GM21619 (cell line): ENCODE results near the gene SCUBE2.
"Not testable (repeated sequence)": the region's sequence is repeated elsewhere in the genome, so short reads cannot be mapped to it uniquely, and the experiment has no call there.

Source experiments
- ATAC-seq: cut with Tn5 transposase; IDR thresholded peaks from one replicate; pipeline ENCODE4 v1.9.1; 2021; ENCODE audit not compliant: unreplicated experiment

SCUBE2 gene

GRCh38 chr11:9109858-9110731, 18.7 kb upstream of the SCUBE2 start:
- ATAC-seq, result no peak

DNA sequence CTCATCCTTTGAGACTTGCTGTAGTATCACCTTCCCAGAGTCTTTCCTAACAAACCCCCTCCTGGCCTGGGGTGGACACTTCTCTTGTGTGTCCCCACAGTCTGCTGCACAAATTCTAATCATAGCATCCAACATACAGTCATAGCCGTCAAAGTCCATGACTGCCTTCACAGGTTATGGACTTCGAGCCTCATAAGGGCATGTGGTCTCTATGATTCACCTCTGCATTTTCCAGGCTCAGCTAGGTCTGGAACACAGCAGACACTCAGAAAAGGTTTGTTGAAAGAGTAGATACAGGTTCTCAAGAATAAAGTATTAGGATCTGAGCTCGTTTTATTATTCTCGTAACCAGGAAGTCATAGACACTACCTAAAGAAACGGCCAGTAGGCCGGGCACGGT, 13.2 kb upstream of the SCUBE2 start:
- no peak for ATAC-seq

GRCh38 chr11:9103542-9104276, 12.3 kb upstream of the SCUBE2 start:
- no peak for ATAC-seq

- no peak for ATAC-seq
These were observed 8.2 kb upstream of the SCUBE2 start for GRCh38 chr11:9099617-9100016.

GRCh38 chr11:9098455-9098854, 7.1 kb upstream of the SCUBE2 start:
- ATAC-seq, result not testable (repeated sequence)

DNA sequence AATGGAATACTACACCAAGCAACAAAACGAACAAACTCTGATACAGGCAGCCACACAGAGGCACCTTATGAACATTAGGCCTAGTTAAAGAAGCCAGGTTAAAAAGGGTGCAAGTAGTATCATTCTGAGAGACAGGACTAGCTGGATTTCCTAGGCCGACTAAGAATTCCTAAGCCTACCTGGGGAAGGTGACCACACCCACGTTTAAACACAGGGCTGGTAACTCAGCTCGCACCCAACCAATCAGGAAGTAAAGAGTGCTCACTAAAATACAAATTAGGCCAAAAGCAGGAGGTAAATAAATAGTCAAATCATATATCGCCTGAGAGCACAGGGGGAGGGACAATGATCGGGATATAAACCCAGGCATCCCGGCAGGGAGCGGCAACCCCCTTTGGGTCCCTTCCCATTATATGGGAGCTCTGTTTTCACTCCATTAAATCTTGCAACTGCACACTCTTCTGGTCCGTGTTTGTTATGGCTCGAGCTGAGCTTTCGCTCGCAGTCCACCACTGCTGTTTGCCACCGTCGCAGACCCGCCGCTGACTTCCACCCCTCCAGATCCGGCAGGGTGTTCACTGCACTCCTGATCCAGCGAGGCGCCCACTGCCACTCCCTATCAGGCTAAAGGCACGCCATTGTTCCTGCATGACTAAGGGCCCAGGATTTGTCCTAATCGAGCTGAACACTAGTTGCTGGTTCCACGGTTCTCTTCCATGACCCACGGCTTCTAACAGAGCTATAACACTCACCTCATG, 6.0 kb upstream of the SCUBE2 start:
- not testable (repeated sequence) for ATAC-seq

DNA sequence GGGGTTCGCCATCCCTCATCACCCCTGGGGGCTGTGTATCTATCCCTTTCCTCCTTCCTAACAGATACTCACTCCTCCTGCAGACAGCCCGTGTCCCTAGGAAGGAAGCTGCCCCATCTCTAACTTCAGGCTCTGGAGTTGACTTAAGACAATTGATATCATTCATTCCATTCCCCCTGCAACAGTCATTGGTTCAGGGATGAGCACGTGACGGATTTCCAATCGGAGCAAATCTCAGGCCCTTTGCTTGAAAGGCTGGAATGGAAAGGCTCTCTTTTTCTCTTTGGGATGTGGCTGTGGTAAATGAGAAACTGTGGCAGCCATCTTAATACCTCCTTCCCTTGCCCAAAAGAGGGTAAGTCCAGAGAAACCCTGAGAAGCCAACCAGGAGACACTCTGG, 5.0 kb upstream of the SCUBE2 start:
- ATAC-seq, result no peak

DNA sequence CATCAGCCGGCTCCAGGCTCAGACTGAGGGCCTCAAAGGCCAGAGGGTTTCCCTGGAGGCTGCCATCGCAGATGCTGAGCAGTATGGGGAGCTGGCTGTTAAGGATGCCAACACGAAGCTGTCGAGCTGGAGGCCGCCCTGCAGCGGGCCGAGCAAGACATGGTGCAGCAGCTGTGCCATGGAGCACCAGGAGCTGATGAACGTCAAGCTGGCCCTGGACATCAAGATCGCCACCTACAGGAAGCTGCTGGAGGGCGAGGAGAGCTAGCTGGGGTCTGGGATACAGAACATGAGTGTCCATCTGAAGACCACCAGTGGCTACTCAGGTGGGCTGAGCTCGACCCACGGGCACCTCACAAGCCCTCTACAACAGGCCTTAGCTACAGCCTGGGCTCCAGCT, 4.0 kb upstream of the SCUBE2 start:
- ATAC-seq, result no peak

- ATAC-seq, result no peak
These were observed 3.0 kb upstream of the SCUBE2 start for GRCh38 chr11:9094420-9094819.

- no peak for ATAC-seq
These were observed 1.7 kb upstream of the SCUBE2 start for GRCh38 chr11:9092853-9093778.

GRCh38 chr11:9092072-9092471, 673 bp upstream of the SCUBE2 start:
- no peak for ATAC-seq

DNA sequence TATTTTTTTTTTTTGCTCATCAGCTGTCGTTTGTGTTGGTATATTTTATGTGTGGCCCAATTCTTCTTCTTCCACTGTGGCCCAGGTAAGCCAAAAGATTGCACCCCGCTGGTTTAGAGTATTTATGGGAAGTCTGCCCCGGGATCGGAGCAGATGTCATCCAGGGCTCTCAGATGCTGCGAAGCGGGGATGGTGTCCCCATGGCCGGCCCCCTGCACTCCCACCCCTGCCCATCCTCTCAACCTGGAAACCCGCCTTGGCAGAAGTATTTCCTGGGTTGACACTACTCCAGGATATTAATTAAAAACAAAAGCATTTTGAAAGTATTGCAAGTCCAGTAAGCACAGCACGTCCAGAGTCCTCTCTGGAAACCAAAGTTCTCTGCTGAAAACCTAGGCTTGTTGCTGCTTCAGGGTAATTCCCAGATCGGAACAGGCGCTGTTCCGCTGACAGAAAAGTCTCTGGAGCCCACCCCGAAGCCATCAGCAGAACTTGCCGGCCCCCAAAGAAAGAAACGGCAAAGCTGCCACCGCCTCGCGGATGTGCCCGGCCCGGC, 833 bp downstream of the SCUBE2 start:
- no peak for ATAC-seq

GRCh38 chr11:9089636-9090035, 1.8 kb downstream of the SCUBE2 start:
- ATAC-seq, result no peak

GRCh38 chr11:9089061-9089460, 2.3 kb downstream of the SCUBE2 start:
- ATAC-seq, result no peak

DNA sequence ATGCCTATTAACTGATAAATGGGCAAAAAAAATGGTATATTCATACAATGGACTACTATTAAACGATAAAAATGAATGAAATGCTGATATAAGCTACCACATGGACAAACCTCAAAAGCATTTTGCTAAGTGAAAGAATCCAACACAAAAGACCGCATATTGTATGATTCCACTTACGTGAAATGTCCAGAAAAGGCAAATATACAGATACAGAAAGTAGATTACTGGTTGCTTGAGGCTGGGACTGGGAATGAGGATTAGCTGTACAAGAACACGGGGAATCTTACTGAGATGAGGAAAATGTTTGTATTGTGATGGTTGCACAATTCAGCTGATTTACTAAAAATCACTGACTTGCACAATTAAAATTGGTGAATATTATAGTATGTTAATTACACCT, 8.8 kb downstream of the SCUBE2 start:
- ATAC-seq, result no peak

- ATAC-seq, result no peak
These were observed 10.2 kb downstream of the SCUBE2 start for GRCh38 chr11:9081153-9081552.

GRCh38 chr11:9078113-9079086, 13.0 kb downstream of the SCUBE2 start:
- no peak for ATAC-seq

DNA sequence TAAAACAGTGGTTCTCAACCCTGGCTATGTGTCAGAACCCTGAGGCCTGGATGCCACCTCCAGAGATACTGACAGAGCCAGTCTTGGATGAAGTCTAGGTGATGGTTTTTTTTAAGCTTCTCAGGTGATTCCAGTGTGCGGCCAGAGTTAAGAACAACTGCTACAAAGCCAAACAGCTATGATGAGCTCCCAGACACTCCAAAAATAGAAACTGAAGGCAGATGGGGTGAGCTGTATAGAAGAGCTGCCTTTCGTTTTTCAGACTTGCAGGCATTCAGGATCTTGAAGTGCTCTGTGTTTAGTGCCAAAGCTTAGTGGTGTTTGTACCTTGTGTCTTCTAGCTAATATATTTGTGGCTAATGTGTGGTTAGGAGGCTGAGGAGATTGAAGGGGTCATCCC, 14.2 kb downstream of the SCUBE2 start:
- ATAC-seq, result no peak

- ATAC-seq, result no peak
These were observed 14.7 kb downstream of the SCUBE2 start for GRCh38 chr11:9076661-9077060.
